Activated CD4-positive, alpha-beta T cell treated with anti-CD3 and anti-CD28 coated beads for 1 hour (primary cell): ENCODE measurements around the gene MCM7.

Source experiments
- DNase-seq: peaks from one replicate; pipeline ENCODE4 v3.0.0-alpha.2; 2020

The MCM7 gene

GRCh38 chr7:100065452-100066186 lies 35.6 kb downstream of the MCM7 start:
- DNase-seq: no peak

GRCh38 chr7:100064162-100064561 lies 37.0 kb downstream of the MCM7 start:
- DNase-seq: no peak

- DNase-seq: no peak
Measured at GRCh38 chr7:100063376-100063775, 37.8 kb downstream of the MCM7 start.

GRCh38 chr7:100061518-100062193 lies 39.5 kb downstream of the MCM7 start:
- no peak for DNase-seq

- no peak for DNase-seq
Measured at GRCh38 chr7:100059251-100059739, 41.9 kb downstream of the MCM7 start.

GRCh38 chr7:100057006-100057405 lies 44.2 kb downstream of the MCM7 start:
- DNase-seq: no peak

GRCh38 chr7:100053215-100053614 lies 48.0 kb downstream of the MCM7 start:
- no peak for DNase-seq

GRCh38 chr7:100051611-100052010 lies 49.6 kb downstream of the MCM7 start:
- DNase-seq: no peak

- peak; percentile 76 for DNase-seq
Measured at GRCh38 chr7:100049441-100050291, 51.5 kb downstream of the MCM7 start, which contains the start of gene ZSCAN21. Gene ZSCAN21, plus strand, starts transcription at chr7:100049774. Its CDS starts 7,233 bp downstream, at chr7:100057007.

- DNase-seq: no peak
Measured at GRCh38 chr7:100048680-100049079, 52.5 kb downstream of the MCM7 start.

GRCh38 chr7:100044718-100045117 lies 56.5 kb downstream of the MCM7 start:
- DNase-seq: no peak
